EL (cell line): Measurements from ENCODE around the gene SZT2.
"Not testable (repeated sequence)": the region's sequence is repeated elsewhere in the genome, so short reads cannot be mapped to it uniquely, and the experiment has no call there.

Experiments
- DNase-seq: peaks from one replicate; pipeline ENCODE4 v3.0.0-alpha.2; 2016

SZT2 gene

DNA sequence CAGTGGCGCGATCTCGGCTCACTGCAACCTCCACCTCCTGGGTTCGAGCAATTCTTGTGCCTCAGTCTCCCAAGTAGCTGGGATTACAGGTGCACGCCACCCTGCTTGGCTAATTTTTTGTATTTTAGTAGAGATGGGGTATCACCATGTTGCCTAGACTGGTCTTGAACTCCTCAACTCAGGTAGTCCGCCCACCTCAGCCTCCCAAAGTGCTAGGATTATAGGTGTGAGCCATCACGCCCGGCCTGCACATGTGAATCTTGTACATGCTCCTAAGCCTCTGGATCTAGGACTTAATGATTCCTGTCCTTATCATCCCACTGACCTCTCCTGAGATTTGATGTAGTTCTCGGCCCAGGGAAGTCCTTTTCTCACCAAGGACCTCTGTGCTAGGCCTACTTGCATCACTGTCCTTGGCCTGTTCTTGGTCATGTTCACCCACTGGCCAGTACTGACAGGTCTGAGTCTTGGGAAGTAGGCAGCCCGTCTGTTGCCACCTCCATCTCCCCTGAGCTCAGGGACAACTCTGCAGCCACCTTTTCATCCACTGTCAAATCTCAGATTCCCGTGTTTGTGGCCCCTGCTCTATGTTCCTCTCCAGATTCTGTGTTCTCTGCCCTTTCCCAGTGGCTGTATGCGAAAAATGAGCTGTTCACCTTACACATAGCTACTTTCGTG is 54.6 kb downstream of the SZT2 start:
- DNase-seq, result no peak

DNA sequence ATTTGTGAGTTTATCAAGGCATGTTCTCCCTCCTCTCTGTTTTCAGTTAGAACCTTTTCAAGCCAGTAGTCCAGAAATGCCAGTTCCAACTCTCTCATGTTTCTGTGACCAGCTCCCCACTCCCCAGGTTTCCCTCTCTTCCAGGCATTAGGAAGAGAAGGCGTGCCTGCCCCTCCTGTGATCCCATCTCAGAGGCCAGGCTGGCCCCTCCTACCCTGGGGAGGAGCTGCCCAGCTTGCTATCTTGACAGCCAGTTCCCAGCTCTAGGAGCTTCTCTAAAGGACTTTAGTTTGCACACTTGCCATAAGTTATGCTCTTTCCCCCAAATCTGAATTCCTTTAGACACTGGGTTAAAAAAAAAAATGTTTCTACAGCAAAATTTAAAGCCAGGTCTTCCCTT is 55.1 kb downstream of the SZT2 start:
- DNase-seq, result no peak

GRCh38 chr1:43445606-43446387 is 56.1 kb downstream of the SZT2 start:
- no peak for DNase-seq

GRCh38 chr1:43446388-43446740 is 56.7 kb downstream of the SZT2 start:
- DNase-seq, result no peak

DNA sequence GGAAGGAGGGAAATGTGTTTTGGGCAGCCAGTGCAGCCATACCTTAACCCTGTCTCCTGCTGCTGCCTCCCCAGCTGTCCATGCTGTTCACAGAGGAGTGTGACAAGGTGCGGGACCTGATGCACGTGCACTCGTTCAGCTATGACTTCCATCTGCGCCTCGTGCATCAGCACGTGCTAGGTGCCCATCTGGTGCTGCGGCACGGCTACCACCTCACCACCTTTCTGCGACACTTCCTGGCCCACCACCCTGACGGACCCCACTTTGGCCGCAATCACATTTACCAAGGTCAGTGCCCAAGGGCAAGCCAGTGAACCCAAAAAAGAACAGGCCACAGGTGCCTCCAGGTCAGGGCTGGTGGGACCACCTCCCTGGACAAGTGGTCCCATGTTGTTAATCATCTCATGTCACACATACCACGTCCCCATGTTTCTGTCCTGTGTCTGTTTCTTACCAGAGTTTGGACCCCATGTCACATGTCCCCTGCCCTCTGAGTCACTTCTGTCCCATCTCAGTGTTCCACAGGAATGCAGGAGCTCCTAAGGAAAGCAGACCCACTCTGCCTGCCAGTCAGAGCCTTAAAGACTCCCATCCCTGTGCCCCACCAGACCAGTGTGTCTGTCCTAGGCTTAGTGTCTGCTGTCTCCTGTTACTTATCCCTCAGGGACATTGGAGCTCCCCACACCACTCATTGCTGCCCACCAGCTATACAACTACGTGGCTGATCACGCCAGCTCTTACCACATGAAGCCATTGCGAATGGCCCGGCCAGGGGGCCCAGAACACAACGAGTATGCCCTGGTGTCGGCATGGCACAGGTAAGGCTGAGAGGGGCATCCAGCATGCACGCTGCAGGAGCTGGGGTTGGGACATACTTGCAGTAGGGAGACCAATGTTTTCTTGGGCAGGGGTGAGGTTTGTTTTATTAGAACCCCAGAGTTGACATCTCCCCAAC is 57.5 kb downstream of the SZT2 start:
- no peak for DNase-seq

DNA sequence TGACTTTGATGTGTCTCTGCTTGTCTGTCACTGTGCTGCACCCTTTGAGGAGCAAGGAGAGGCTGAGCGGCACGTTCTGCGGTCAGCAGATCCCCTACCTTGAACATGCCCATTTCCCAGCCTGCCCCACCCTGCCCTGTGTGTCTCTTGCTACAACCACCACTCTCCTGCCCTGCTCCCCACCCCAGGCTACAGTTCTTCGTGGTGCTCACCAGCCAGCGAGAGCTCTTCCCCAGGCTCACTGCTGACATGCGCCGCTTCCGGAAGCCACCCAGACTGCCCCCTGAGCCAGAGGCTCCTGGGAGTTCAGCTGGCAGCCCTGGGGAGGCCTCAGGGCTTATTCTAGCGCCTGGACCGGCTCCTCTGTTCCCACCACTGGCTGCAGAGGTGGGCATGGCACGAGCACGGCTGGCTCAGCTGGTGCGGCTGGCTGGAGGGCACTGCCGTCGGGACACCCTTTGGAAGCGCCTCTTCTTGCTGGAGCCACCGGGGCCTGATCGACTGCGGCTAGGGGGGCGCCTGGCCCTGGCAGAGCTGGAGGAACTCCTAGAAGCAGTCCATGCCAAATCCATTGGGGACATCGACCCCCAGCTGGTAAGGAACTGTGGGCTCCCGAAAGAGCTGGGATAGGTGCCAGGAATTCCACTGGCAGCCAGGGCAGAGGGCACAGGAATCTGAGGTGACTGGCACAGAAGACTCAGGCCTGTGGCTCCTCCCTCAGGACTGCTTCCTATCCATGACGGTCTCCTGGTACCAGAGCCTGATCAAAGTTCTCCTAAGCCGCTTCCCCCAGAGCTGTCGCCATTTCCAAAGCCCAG is 58.4 kb downstream of the SZT2 start:
- DNase-seq, result no peak

- no peak for DNase-seq
Measured at GRCh38 chr1:43448955-43449707, 59.4 kb downstream of the SZT2 start.

- no peak for DNase-seq
Measured at GRCh38 chr1:43449708-43450069, 60.0 kb downstream of the SZT2 start.

GRCh38 chr1:43450251-43450941 is 60.7 kb downstream of the SZT2 start:
- no peak for DNase-seq

- DNase-seq, result no peak
Measured at GRCh38 chr1:43451157-43451591, 61.5 kb downstream of the SZT2 start.

- no peak for DNase-seq
Measured at GRCh38 chr1:43451701-43452532, 62.2 kb downstream of the SZT2 start.

- peak; percentile 84 for DNase-seq
Measured at GRCh38 chr1:43452789-43453441, 63.2 kb downstream of the SZT2 start.

DNA sequence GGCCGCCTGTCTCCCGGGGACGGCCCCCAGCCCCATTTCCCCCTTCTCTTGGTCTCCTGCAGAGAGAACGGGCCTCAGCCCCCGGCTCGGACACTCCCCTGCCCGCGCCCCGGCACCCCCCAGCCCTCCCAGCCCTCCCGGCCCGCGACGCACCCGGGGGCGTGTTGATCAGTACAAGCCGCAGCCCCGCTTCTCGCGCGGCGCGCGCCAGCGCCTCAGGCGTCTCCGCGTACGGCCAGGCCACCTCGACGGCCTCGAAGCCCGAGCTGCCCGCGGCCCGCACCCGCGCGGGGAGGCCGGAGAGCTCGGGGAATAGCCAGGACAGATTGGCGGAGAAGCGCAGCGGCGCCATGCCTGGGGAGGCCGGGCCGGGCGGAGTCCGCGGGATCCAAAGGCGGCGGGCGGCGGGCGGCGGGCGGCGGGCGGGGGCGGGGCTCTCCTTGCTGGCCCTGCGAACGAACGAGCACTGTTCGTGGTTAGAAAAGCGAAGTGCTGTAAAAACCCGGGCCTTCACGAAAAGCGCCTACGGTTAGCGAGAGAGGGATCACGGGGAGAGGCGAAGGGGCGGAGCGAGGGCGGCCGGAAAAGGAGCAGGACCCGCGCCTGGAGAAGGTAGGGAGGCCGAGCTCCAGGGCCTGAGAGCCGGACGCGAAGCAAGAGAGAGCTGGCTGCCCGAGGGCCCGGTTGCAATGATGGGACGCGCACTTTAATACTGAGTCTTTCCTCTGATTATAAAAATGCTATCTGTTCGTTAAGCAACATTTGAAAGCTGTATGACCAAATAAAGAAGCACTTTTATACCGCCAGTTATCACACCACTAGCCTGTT is 64.0 kb downstream of the SZT2 start, which contains the start of gene HYI:
TSS of gene HYI (minus strand) at position 490 of the 828 bp plus-strand sequence. CDS start at position 352, 138 bp downstream.
- DNase-seq, result peak; percentile 92

- peak; percentile 80 for DNase-seq
Measured at GRCh38 chr1:43454270-43455011, 64.7 kb downstream of the SZT2 start.

DNA sequence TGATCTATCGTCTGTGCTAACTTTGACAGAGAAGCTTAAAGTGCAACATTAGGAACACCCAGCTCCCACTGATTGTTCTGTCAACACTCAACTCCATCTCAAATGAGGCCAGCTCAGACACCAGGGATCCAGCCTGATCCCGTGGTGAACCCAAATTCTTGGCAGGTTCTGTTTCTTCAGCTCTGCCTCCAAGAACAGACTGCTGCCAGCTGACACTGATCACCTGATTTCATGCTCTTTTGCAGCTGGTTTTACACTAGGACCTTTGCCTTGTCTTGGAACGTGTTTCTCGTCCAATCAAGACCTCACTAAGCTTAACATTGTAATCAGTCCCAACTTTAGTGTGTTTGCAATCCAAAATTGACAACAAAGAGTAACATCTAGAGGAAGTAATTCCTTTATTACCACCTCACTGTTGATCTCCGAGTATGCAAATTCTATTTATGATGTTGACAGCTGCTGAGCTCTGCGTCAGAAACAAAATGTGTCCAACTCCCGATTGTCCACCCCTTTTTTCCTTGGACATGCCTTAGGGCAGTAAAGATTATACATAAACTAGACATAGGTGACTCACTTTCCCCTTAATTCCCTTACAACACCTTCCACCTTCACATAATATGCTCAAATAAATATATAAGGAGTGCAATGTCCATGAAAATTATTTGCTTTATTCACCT is 65.7 kb downstream of the SZT2 start:
- no peak for DNase-seq

- not testable (repeated sequence) for DNase-seq
Measured at GRCh38 chr1:43458379-43458778, 68.7 kb downstream of the SZT2 start.
